H1 (cell line): ENCODE results near the gene HS2ST1. TPM values are rescaled to one million over a fixed set of nuclear protein-coding genes. Genes with fewer than 3 reads are reported as not detected.

Experiments
- CTCF ChIA-PET: fragments of 300-600 bp; sonication (Branson Sonifier 250); formaldehyde crosslinking; loops from one replicate; lab custom pipeline; 2021; ENCODE audit not compliant: partially characterized antibody; lab: Charles Lee
- POLR2A ChIA-PET: fragments of 300-600 bp; sonication (Branson Sonifier 250); formaldehyde crosslinking; loops from one replicate; lab custom pipeline; 2021; ENCODE audit warnings: inconsistent platforms; ENCODE audit not compliant: partially characterized antibody; lab: Charles Lee
- DNase-seq, 2 experiments: peaks; one replicate each; pipeline versions ENCODE4 v3.0.0 to v3.0.0-alpha.2; 2010 to 2022; ENCODE audit warnings: low spot score in 2 of 2, low read depth in 1 of 2, mixed read lengths in 1 of 2
- FAIRE-seq: peaks from 2 replicates; lab custom pipeline; 2011; peaks lifted over from hg19 to GRCh38; lab: Jason Lieb, UNC
- H2AFZ ChIP-seq: 2 replicates; pipeline ENCODE4 v1.8.1; 2012; ENCODE audit warnings: low read length, inconsistent platforms
- H2AK5ac ChIP-seq: 2 replicates; pipeline ENCODE4 v1.6.1; 2013; ENCODE audit warnings: low read depth, low read length
- H2BK120ac ChIP-seq: replicated peaks from 2 replicates; pipeline ENCODE3; 2013; ENCODE audit warnings: low read depth, low read length, inconsistent platforms
- H2BK12ac ChIP-seq: 2 replicates; pipeline ENCODE4 v1.6.1; 2013; ENCODE audit warnings: low read depth, low read length
- H2BK15ac ChIP-seq: 2 replicates; pipeline ENCODE4 v1.6.1; 2013; ENCODE audit warnings: low read length
- H2BK20ac ChIP-seq: 2 replicates; pipeline ENCODE4 v1.6.1; 2013; ENCODE audit warnings: low read length
- H2BK5ac ChIP-seq: 2 replicates; pipeline ENCODE4 v1.6.1; 2013; ENCODE audit warnings: low read depth, low read length
- H3K14ac ChIP-seq: 2 replicates; pipeline ENCODE4 v1.6.1; 2013; ENCODE audit warnings: inconsistent platforms; ENCODE audit not compliant: insufficient read length
- H3K18ac ChIP-seq: 2 replicates; pipeline ENCODE4 v1.6.1; 2013; ENCODE audit warnings: low read length; ENCODE audit errors: extremely low read depth
- H3K23ac ChIP-seq: 2 replicates; pipeline ENCODE4 v1.6.1; 2013; ENCODE audit warnings: inconsistent platforms; ENCODE audit not compliant: insufficient read length
- H3K23me2 ChIP-seq: 2 replicates; pipeline ENCODE4 v1.6.1; 2013; ENCODE audit warnings: low read depth, low read length
- H3K27ac ChIP-seq: 2 replicates; pipeline ENCODE4 v1.6.1; 2011; ENCODE audit warnings: low read depth, low read length, inconsistent platforms
- H3K27me3 ChIP-seq, 4 experiments: replicated peaks in 1 of 4; 1 replicate in 1 of 4; 2 replicates in 3 of 4; pipeline versions ENCODE4 v1.6.1 to v1.8.1; 2011 to 2013; ENCODE audit warnings: low read length in 3 of 4, mild to moderate bottlenecking in 3 of 4, inconsistent platforms in 2 of 4, mixed read lengths in 2 of 4, moderate library complexity in 1 of 4; ENCODE audit not compliant: control insufficient read depth in 3 of 4, insufficient read depth in 3 of 4; ENCODE audit errors: extremely low read depth in 1 of 4
- H3K36me3 ChIP-seq, 4 experiments: 2 replicates each; pipeline versions ENCODE4 v1.6.1 to v1.8.1; 2011 to 2013; ENCODE audit warnings: mild to moderate bottlenecking in 4 of 4, low read length in 3 of 4, moderate library complexity in 2 of 4, control low read depth in 1 of 4, inconsistent platforms in 1 of 4; ENCODE audit not compliant: insufficient read depth in 4 of 4, control insufficient read depth in 2 of 4
- H3K4ac ChIP-seq: replicated peaks from 2 replicates; pipeline ENCODE3; 2013; ENCODE audit warnings: low read length, low read depth, mixed read lengths, inconsistent platforms; ENCODE audit not compliant: insufficient read length
- H3K4me1 ChIP-seq, 4 experiments: replicated peaks in 1 of 4; 1 replicate in 1 of 4; 2 replicates in 3 of 4; pipeline versions ENCODE4 v1.6.1 to v1.8.1; 2011 to 2013; ENCODE audit warnings: low read length in 3 of 4, inconsistent platforms in 2 of 4, mixed read lengths in 1 of 4; ENCODE audit not compliant: insufficient read depth in 4 of 4, control insufficient read depth in 3 of 4
- H3K4me2 ChIP-seq, 2 experiments: 2 replicates each; pipeline versions ENCODE4 v1.6.1 to v1.8.1; 2011 to 2013; ENCODE audit warnings: low read depth in 2 of 2, low read length in 2 of 2, control low read depth in 1 of 2, inconsistent platforms in 1 of 2, mild to moderate bottlenecking in 1 of 2; ENCODE audit not compliant: insufficient read depth in 1 of 2
- H3K4me3 ChIP-seq, 4 experiments: fragments of 200-600, 300-600 bp in 1 of 4; sonication (generic), shearing (Covaris generic), sonication (Bioruptor Twin) in 1 of 4; 2 replicates each; pipeline versions ENCODE4 v1.5.1 to v1.8.1; 2011 to 2016; ENCODE audit warnings: low read length in 4 of 4, low read depth in 3 of 4, control low read depth in 2 of 4, inconsistent platforms in 2 of 4, mild to moderate bottlenecking in 2 of 4, mixed read lengths in 1 of 4, moderate library complexity in 1 of 4; ENCODE audit not compliant: insufficient read depth in 2 of 4; ENCODE audit errors: extremely low read depth in 1 of 4
- H3K56ac ChIP-seq: replicated peaks from 2 replicates; pipeline ENCODE3; 2013; ENCODE audit warnings: low read depth, mild to moderate bottlenecking, mixed read lengths, low read length, inconsistent platforms; ENCODE audit not compliant: insufficient read length
- H3K79me1 ChIP-seq: 2 replicates; pipeline ENCODE4 v1.6.1; 2013; ENCODE audit warnings: low read depth, low read length, control low read depth
- H3K79me2 ChIP-seq, 2 experiments: 2 replicates each; pipeline versions ENCODE4 v1.6.1 to v1.8.1; 2012 to 2013; ENCODE audit warnings: low read length in 2 of 2, mild to moderate bottlenecking in 2 of 2, inconsistent platforms in 1 of 2; ENCODE audit not compliant: insufficient read depth in 2 of 2, control insufficient read depth in 1 of 2
- H3K9ac ChIP-seq, 4 experiments: replicated peaks in 1 of 4; 1 replicate in 1 of 4; 2 replicates in 3 of 4; pipeline versions ENCODE4 v1.6.1 to v1.8.1; 2011 to 2013; ENCODE audit warnings: low read depth in 3 of 4, low read length in 3 of 4, control low read depth in 2 of 4, mild to moderate bottlenecking in 2 of 4, moderate library complexity in 2 of 4, inconsistent platforms in 1 of 4; ENCODE audit errors: extremely low read depth in 1 of 4
- H3K9me3 ChIP-seq, 2 experiments: 2 replicates each; pipeline versions ENCODE4 v1.6.1 to v1.8.1; 2012 to 2013; ENCODE audit warnings: mild to moderate bottlenecking in 2 of 2, moderate library complexity in 2 of 2, control low read depth in 1 of 2, inconsistent platforms in 1 of 2, low read depth in 1 of 2, low read length in 1 of 2, mixed read lengths in 1 of 2; ENCODE audit not compliant: insufficient read depth in 2 of 2
- H4K20me1 ChIP-seq, 2 experiments: replicated peaks in 1 of 2; 2 replicates each; pipeline versions ENCODE3 to v1.8.1; 2011 to 2013; ENCODE audit warnings: inconsistent platforms in 2 of 2, low read length in 2 of 2, mild to moderate bottlenecking in 1 of 2; ENCODE audit not compliant: insufficient read depth in 2 of 2, control insufficient read depth in 1 of 2
- H4K5ac ChIP-seq: 2 replicates; pipeline ENCODE4 v1.6.1; 2013; ENCODE audit warnings: low read length, low read depth, mixed read lengths, inconsistent platforms; ENCODE audit not compliant: insufficient read length
- H4K8ac ChIP-seq: 2 replicates; pipeline ENCODE4 v1.8.0; 2013; ENCODE audit warnings: mild to moderate bottlenecking, moderate library complexity, low read length, inconsistent platforms; ENCODE audit not compliant: insufficient read depth; ENCODE audit errors: extremely low read depth
- H4K91ac ChIP-seq: replicated peaks from 2 replicates; pipeline ENCODE3; 2013; ENCODE audit warnings: low read length, mixed read lengths, inconsistent platforms; ENCODE audit not compliant: insufficient read length
- ATF3 ChIP-seq: IDR thresholded peaks from 2 replicates; pipeline ENCODE4 v1.6.1; 2011; ENCODE audit warnings: low read depth, mild to moderate bottlenecking, low read length; ENCODE audit not compliant: insufficient read depth
- CHD2 ChIP-seq: IDR thresholded peaks from 2 replicates; pipeline ENCODE4 v1.6.1; 2012; ENCODE audit warnings: low read length, improper control_type of control experiment
- HDAC6 ChIP-seq: IDR thresholded peaks from one replicate; pipeline ENCODE4 v1.7.1; 2012; ENCODE audit warnings: low read depth, mild to moderate bottlenecking, inconsistent platforms, low read length, moderate library complexity
- JUND ChIP-seq: IDR thresholded peaks from 2 replicates; pipeline ENCODE4 v1.6.1; 2011; ENCODE audit warnings: mild to moderate bottlenecking, improper control_type of control experiment, low read length
- KDM4A ChIP-seq: IDR thresholded peaks from one replicate; pipeline ENCODE4 v1.7.1; 2012; ENCODE audit warnings: low read depth, mild to moderate bottlenecking, moderate library complexity, low read length, inconsistent platforms; ENCODE audit not compliant: severe bottlenecking
- PHF8 ChIP-seq: fragments of 200-600 bp; sonication (generic); conservative IDR thresholded peaks from 2 replicates; pipeline ENCODE4 v1.7.1; 2012; ENCODE audit warnings: low read depth, mild to moderate bottlenecking, inconsistent platforms, low read length, moderate library complexity
- POU5F1 ChIP-seq: IDR thresholded peaks from 2 replicates; pipeline ENCODE4 v1.6.1; 2011; ENCODE audit warnings: low read depth, mild to moderate bottlenecking, low read length, moderate library complexity
- RNF2 ChIP-seq: fragments of 200-900, 300-1000 bp; sonication (generic); IDR thresholded peaks from 2 replicates; pipeline ENCODE4 v1.7.1; 2016; ENCODE audit warnings: borderline replicate concordance, low read depth, mild to moderate bottlenecking, antibody characterized with exemption, low read length; ENCODE audit not compliant: poor library complexity, severe bottlenecking; ENCODE audit errors: missing control alignments
- RXRA ChIP-seq: IDR thresholded peaks from 2 replicates; pipeline ENCODE4 v1.6.1; 2011; ENCODE audit warnings: low read depth, mild to moderate bottlenecking, low read length, moderate library complexity; ENCODE audit not compliant: insufficient read depth
- SP2 ChIP-seq: IDR thresholded peaks from 2 replicates; pipeline ENCODE4 v1.6.1; 2012; ENCODE audit warnings: mild to moderate bottlenecking, low read length, inconsistent platforms
- SP4 ChIP-seq: IDR thresholded peaks from 2 replicates; pipeline ENCODE4 v1.6.1; 2012; ENCODE audit warnings: low read length, inconsistent platforms
- SRF ChIP-seq: IDR thresholded peaks from 2 replicates; pipeline ENCODE4 v1.6.1; 2011; ENCODE audit warnings: mild to moderate bottlenecking, low read depth, low read length, moderate library complexity
- TBP ChIP-seq: IDR thresholded peaks from 2 replicates; pipeline ENCODE4 v1.6.1; 2011; ENCODE audit warnings: low read depth, low read length, improper control_type of control experiment
- TEAD4 ChIP-seq: IDR thresholded peaks from 2 replicates; pipeline ENCODE4 v1.6.1; 2012; ENCODE audit warnings: low read depth, low read length, inconsistent platforms, mixed read lengths
- YY1 ChIP-seq: IDR thresholded peaks from 2 replicates; pipeline ENCODE4 v1.6.1; 2011; ENCODE audit warnings: low read depth, mild to moderate bottlenecking, low read length
- WGBS, 2 experiments: shearing (Covaris generic) in 1 of 2; methylation state at CpG; one replicate each; pipeline versions ENCODE4 v1.1.6 to v1.1.7; 2013 to 2015; ENCODE audit warnings: low lambda C conversion rate in 2 of 2, mixed read lengths in 2 of 2, inconsistent platforms in 1 of 2, low coverage in 1 of 2, missing lambda C conversion rate in 1 of 2; ENCODE audit not compliant: insufficient replicate concordance in 2 of 2, insufficient coverage in 1 of 2, insufficient read length in 1 of 2; ENCODE audit errors: extremely low coverage in 1 of 2, missing lambda C conversion rate in 1 of 2; 5-methylcytosine and 5-hydroxymethylcytosine counted together
- polyA plus RNA-seq, 7 experiments: library from polyadenylated mRNA; depleted of rRNA in 3 of 7; stranded (reverse) in 5 of 7; unstranded in 2 of 7; fragments of >200 nt in 5 of 7; fragments of 200-250 nt in 2 of 7; gene quantifications; 1 replicate in 5 of 7; 2 replicates in 1 of 7; 4 replicates in 1 of 7; pipeline versions ENCODE4 v1.2.1 to v1.2.3, GENCODE V29; 2011 to 2013; ENCODE audit warnings: missing spikeins in 2 of 7, mixed read lengths in 2 of 7
- total RNA-seq: library from RNA; stranded (reverse); fragmentation: NEBNext Ultra II Directional; extraction: Animal tissue kit (Norgen Biotek cat#: 25700); gene quantifications from 2 replicates; pipeline ENCODE4 v1.2.1, GENCODE V29; 2021

The HS2ST1 gene
- total and polyA plus RNA-seq, 2 of the 8 experiments (the other 6 are each of a cell fraction or from before 2014, with no cell fraction given): 5.2 to 28.3 TPM

- H3K27me3 ChIP-seq: no peaks in the 10 kb centered on the region
- no peak overlapping the region for H2BK12ac ChIP-seq
- no peak overlapping the region for H4K5ac ChIP-seq
- H3K9me3 ChIP-seq: no peaks in the 10 kb centered on the region; a peak in 2 of 4 replicates
- no peak overlapping the region for H3K56ac ChIP-seq
- FAIRE-seq: no peak
- no peaks in the 10 kb centered on the region for H3K23me2 ChIP-seq
- no peak overlapping the region for H3K4ac ChIP-seq
- no peak overlapping the region for H3K4me3 ChIP-seq
- no peaks in the 10 kb centered on the region; a peak in 1 of 8 replicates for H3K36me3 ChIP-seq
- no peak overlapping the region for H4K8ac ChIP-seq
- no peak overlapping the region for H2BK20ac ChIP-seq
- no peak overlapping the region for H3K9ac ChIP-seq
- no peak overlapping the region for H3K23ac ChIP-seq
- H3K14ac ChIP-seq: no peak overlapping the region
- H3K4me1 ChIP-seq: no peaks in the 10 kb centered on the region
- ChIA-PET CTCF (interaction anchor here (0.8 kb wide), 1 partner anchor 36 kb away, joined by 4 read pairs; no protein-coding TSS in a partner anchor), POLR2A (no interaction called here)
- H3K18ac ChIP-seq: no peak overlapping the region
- no peak overlapping the region for H3K27ac ChIP-seq
- H2BK5ac ChIP-seq: no peak overlapping the region
- H4K91ac ChIP-seq: no peak overlapping the region
- H2BK15ac ChIP-seq: no peak overlapping the region
- no peak overlapping the region for H2AFZ ChIP-seq
- H3K79me1 ChIP-seq: no peaks in the 10 kb centered on the region; the same call in 1 of the 2 replicates
- no peak overlapping the region for H2AK5ac ChIP-seq
- H3K4me2 ChIP-seq: no peak overlapping the region
- peaks cover 0 to 54% of the 10 kb centered on the region in 2 experiments; a peak in 2 of 4 replicates for H3K79me2 ChIP-seq
- no peak for DNase-seq
- WGBS, 2 experiments: 95% methylated on average over 3 of the region's 3 CpGs; no CpG with 5 or more reads in 1 of the 2 experiments
- H4K20me1 ChIP-seq: no peaks in the 10 kb centered on the region
- no peak overlapping the region for H2BK120ac ChIP-seq
- no peak for TF ChIP-seq SP2
- no peak for TF ChIP-seq RNF2
- no peak for TF ChIP-seq SRF
- no peak for TF ChIP-seq HDAC6
- TF ChIP-seq PHF8: no peak
- no peak for TF ChIP-seq RXRA
- no peak for TF ChIP-seq SP4
- no peak for TF ChIP-seq CHD2
- no peak for TF ChIP-seq KDM4A
- no peak for TF ChIP-seq TEAD4
- TF ChIP-seq JUND: no peak
- TF ChIP-seq YY1: no peak
- TF ChIP-seq POU5F1: no peak
- TF ChIP-seq TBP: no peak
- no peak for TF ChIP-seq ATF3
Measured at GRCh38 chr1:87048237-87048636, 133.8 kb downstream of the HS2ST1 start.
